H1 (cell line): Measurements from ENCODE around the gene UTP15. TPM values are rescaled to one million over a fixed set of nuclear protein-coding genes. Genes with fewer than 3 reads are reported as not detected.

Experiments
- ATF2 ChIP-seq: IDR thresholded peaks from 2 replicates; pipeline ENCODE4 v1.6.1; 2012; ENCODE audit warnings: low read length, inconsistent platforms
- polyA plus RNA-seq, 7 experiments: library from polyadenylated mRNA; depleted of rRNA in 3 of 7; stranded (reverse) in 5 of 7; unstranded in 2 of 7; fragments of >200 nt in 5 of 7; fragments of 200-250 nt in 2 of 7; gene quantifications; 1 replicate in 5 of 7; 2 replicates in 1 of 7; 4 replicates in 1 of 7; pipeline versions ENCODE4 v1.2.1 to v1.2.3, GENCODE V29; 2011 to 2013; ENCODE audit warnings: missing spikeins in 2 of 7, mixed read lengths in 2 of 7
- total RNA-seq: library from RNA; stranded (reverse); fragmentation: NEBNext Ultra II Directional; extraction: Animal tissue kit (Norgen Biotek cat#: 25700); gene quantifications from 2 replicates; pipeline ENCODE4 v1.2.1, GENCODE V29; 2021

The UTP15 gene
- total and polyA plus RNA-seq, 2 of the 8 experiments (the other 6 are each of a cell fraction or from before 2014, with no cell fraction given), result 14.3 to 33.6 TPM

- no peak for TF ChIP-seq ATF2
These were observed 36.5 kb upstream of the UTP15 start (continued) for GRCh38 chr5:73529081-73529480.
